KMS-11 (cell line): ENCODE data around the gene MYO16.

Experiments used
- H2AFZ ChIP-seq: fragments of 200-600 bp; sonication (generic); 2 replicates; pipeline ENCODE4 v1.6.1; 2016; ENCODE audit warnings: antibody characterized with exemption, mixed run types, low read depth
- H3K27ac ChIP-seq: fragments of 200-600 bp; sonication (generic); 2 replicates; pipeline ENCODE4 v1.6.1; 2016; ENCODE audit warnings: mild to moderate bottlenecking, mixed run types
- H3K27me3 ChIP-seq: fragments of 200-600 bp; sonication (generic); 2 replicates; pipeline ENCODE4 v1.6.1; 2017; ENCODE audit warnings: mild to moderate bottlenecking, low read depth, mixed run types, moderate library complexity; ENCODE audit not compliant: insufficient read depth
- H3K36me3 ChIP-seq: fragments of 200-600 bp; sonication (generic); 2 replicates; pipeline ENCODE4 v1.6.1; 2017; ENCODE audit warnings: mild to moderate bottlenecking, mixed run types; ENCODE audit not compliant: insufficient read depth
- H3K4me1 ChIP-seq: fragments of 200-600 bp; sonication (generic); 2 replicates; pipeline ENCODE4 v1.6.1; 2016; ENCODE audit warnings: mild to moderate bottlenecking, low read depth, mixed run types; ENCODE audit not compliant: poor library complexity, severe bottlenecking
- H3K4me2 ChIP-seq: fragments of 200-600 bp; sonication (generic); 2 replicates; pipeline ENCODE4 v1.7.0; 2016; ENCODE audit warnings: mild to moderate bottlenecking, mixed run types
- H3K4me3 ChIP-seq: fragments of 200-600 bp; sonication (generic); IDR thresholded peaks from 2 replicates; pipeline ENCODE4 v1.6.1; 2017; ENCODE audit warnings: low read depth, low read length, mixed read lengths; ENCODE audit not compliant: insufficient read depth
- H3K79me2 ChIP-seq: fragments of 200-600 bp; sonication (generic); 2 replicates; pipeline ENCODE4 v1.6.1; 2016; ENCODE audit warnings: low read depth, mixed run types; ENCODE audit not compliant: insufficient read depth
- H3K9ac ChIP-seq: fragments of 200-600 bp; sonication (generic); 2 replicates; pipeline ENCODE4 v1.6.1; 2016; ENCODE audit warnings: mild to moderate bottlenecking, mixed run types
- H4K20me1 ChIP-seq: fragments of 200-600 bp; sonication (generic); 2 replicates; pipeline ENCODE4 v1.6.1; 2016; ENCODE audit warnings: mild to moderate bottlenecking, mixed run types; ENCODE audit not compliant: insufficient read depth
- TF ChIP-seq, protein P1 (sequence below): fragments of 200-600 bp; sonication (generic); conservative IDR thresholded peaks from 2 replicates; pipeline ENCODE4 v1.6.1; 2017; ENCODE audit warnings: low read depth, mild to moderate bottlenecking, antibody characterized with exemption, low read length, moderate library complexity, mixed read lengths

The MYO16 gene

DNA sequence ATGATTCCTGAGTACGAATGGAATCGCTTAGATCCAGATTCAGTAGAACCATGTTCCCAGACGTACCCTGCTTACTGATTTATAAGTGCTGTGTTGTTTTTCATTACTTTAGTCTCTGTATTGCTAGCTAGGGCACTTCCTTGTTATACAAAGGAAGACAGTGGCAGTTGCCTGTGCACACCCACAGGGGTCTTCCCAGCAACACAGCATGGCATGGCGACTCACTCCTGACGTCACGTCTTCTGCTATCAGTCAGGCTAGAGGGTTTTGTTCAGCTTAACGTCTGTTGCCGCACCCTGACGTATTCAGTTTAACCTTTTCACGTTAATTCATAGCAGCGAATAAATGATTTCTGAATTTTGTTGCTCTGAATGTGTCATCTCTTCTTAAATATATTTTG, 295.1 kb downstream of the MYO16 start:
- no peak overlapping the region for H3K27ac ChIP-seq
- no peak overlapping the region for H3K4me3 ChIP-seq
- H3K4me2 ChIP-seq: no peak overlapping the region
- no peaks in the 10 kb centered on the region for H3K27me3 ChIP-seq
- no peak overlapping the region for H3K9ac ChIP-seq
- TF ChIP-seq, protein P1, sequence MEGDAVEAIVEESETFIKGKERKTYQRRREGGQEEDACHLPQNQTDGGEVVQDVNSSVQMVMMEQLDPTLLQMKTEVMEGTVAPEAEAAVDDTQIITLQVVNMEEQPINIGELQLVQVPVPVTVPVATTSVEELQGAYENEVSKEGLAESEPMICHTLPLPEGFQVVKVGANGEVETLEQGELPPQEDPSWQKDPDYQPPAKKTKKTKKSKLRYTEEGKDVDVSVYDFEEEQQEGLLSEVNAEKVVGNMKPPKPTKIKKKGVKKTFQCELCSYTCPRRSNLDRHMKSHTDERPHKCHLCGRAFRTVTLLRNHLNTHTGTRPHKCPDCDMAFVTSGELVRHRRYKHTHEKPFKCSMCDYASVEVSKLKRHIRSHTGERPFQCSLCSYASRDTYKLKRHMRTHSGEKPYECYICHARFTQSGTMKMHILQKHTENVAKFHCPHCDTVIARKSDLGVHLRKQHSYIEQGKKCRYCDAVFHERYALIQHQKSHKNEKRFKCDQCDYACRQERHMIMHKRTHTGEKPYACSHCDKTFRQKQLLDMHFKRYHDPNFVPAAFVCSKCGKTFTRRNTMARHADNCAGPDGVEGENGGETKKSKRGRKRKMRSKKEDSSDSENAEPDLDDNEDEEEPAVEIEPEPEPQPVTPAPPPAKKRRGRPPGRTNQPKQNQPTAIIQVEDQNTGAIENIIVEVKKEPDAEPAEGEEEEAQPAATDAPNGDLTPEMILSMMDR: no peak
- no peak overlapping the region for H2AFZ ChIP-seq
- no peaks in the 10 kb centered on the region for H3K79me2 ChIP-seq
- no peaks in the 10 kb centered on the region for H3K36me3 ChIP-seq
- no peaks in the 10 kb centered on the region for H3K4me1 ChIP-seq
- H4K20me1 ChIP-seq: no peaks in the 10 kb centered on the region

DNA sequence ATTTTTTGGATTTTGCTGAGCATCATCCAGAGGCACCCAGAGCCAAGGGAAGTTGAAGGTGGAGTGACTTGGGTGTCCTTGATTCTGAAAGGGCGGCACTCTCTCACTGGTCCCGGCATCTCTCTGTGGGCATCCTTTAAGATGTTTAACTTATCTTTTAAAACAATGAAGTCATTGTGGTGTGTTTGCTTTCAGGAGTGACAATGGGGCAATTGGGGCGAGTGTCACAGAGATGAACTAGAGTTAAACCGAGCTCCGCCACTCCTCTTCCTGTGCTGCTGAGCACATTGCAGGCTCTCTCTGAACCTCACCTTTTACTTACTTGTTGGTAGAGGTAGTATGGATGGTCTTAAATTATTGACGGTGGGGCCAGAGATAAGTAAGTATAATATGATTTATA, 295.7 kb downstream of the MYO16 start:
- Histone ChIP-seq H3K9ac (no peak overlapping the region), H3K27ac (no peak overlapping the region), H4K20me1 (no peaks in the 10 kb centered on the region), H3K27me3 (no peaks in the 10 kb centered on the region), H3K4me1 (no peaks in the 10 kb centered on the region), H3K4me3 (no peak overlapping the region), H2AFZ (no peak overlapping the region), H3K36me3 (no peaks in the 10 kb centered on the region), H3K4me2 (no peak overlapping the region), H3K79me2 (no peaks in the 10 kb centered on the region)
- TF ChIP-seq, protein P1: no peak

- no peak overlapping the region for H3K9ac ChIP-seq
- no peaks in the 10 kb centered on the region for H3K4me1 ChIP-seq
- no peaks in the 10 kb centered on the region for H3K27me3 ChIP-seq
- H4K20me1 ChIP-seq: no peaks in the 10 kb centered on the region
- H3K4me3 ChIP-seq: no peak overlapping the region
- no peak overlapping the region for H3K27ac ChIP-seq
- H3K36me3 ChIP-seq: no peaks in the 10 kb centered on the region
- H3K79me2 ChIP-seq: no peaks in the 10 kb centered on the region
- TF ChIP-seq, protein P1: no peak
- H2AFZ ChIP-seq: no peak overlapping the region
- H3K4me2 ChIP-seq: no peak overlapping the region
Observed at GRCh38 chr13:108926862-108927261, 297.5 kb downstream of the MYO16 start.

- H3K27ac ChIP-seq: no peak overlapping the region
- H2AFZ ChIP-seq: no peak overlapping the region
- H3K4me3 ChIP-seq: no peak overlapping the region
- no peaks in the 10 kb centered on the region for H3K36me3 ChIP-seq
- no peaks in the 10 kb centered on the region for H3K27me3 ChIP-seq
- TF ChIP-seq, protein P1: no peak
- no peaks in the 10 kb centered on the region for H4K20me1 ChIP-seq
- H3K4me2 ChIP-seq: no peak overlapping the region
- no peaks in the 10 kb centered on the region for H3K4me1 ChIP-seq
- no peak overlapping the region for H3K9ac ChIP-seq
- H3K79me2 ChIP-seq: no peaks in the 10 kb centered on the region
Observed at GRCh38 chr13:108927615-108928014, 298.2 kb downstream of the MYO16 start.
